ENCODE measurements around the gene CCL17.

Gene CCL17

DNA sequence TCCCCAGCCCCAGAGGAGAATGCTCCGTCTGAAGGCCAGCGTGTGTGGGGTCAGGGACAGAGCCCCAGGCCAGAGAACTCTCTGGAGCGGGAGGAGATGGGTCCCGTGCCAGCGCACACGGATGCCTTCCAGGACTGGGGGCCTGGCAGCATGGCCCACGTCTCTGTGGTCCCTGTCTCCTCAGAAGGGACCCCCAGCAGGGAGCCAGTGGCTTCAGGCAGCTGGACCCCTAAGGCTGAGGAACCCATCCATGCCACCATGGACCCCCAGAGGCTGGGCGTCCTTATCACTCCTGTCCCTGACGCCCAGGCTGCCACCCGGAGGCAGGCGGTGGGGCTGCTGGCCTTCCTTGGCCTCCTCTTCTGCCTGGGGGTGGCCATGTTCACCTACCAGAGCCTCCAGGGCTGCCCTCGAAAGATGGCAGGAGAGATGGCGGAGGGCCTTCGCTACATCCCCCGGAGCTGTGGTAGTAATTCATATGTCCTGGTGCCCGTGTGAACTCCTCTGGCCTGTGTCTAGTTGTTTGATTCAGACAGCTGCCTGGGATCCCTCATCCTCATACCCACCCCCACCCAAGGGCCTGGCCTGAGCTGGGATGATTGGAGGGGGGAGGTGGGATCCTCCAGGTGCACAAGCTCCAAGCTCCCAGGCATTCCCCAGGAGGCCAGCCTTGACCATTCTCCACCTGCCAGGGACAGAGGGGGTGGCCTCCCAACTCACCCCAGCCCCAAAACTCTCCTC is 21.9 kb upstream of the CCL17 start:
- TF ChIP-seq, protein P1, sequence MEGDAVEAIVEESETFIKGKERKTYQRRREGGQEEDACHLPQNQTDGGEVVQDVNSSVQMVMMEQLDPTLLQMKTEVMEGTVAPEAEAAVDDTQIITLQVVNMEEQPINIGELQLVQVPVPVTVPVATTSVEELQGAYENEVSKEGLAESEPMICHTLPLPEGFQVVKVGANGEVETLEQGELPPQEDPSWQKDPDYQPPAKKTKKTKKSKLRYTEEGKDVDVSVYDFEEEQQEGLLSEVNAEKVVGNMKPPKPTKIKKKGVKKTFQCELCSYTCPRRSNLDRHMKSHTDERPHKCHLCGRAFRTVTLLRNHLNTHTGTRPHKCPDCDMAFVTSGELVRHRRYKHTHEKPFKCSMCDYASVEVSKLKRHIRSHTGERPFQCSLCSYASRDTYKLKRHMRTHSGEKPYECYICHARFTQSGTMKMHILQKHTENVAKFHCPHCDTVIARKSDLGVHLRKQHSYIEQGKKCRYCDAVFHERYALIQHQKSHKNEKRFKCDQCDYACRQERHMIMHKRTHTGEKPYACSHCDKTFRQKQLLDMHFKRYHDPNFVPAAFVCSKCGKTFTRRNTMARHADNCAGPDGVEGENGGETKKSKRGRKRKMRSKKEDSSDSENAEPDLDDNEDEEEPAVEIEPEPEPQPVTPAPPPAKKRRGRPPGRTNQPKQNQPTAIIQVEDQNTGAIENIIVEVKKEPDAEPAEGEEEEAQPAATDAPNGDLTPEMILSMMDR (IDR thresholded peaks at IDR 0.05; ENCODE audit: low read depth, low read length): no peak
- Histone ChIP-seq H3K4me3 (ENCODE audit: low read depth, low read length) (no peak overlapping the region), H3K27me3 (ENCODE audit: insufficient read depth, low read depth, severe bottlenecking) (no peaks in the 10 kb centered on the region), H3K27ac (no peak overlapping the region), H3K9me3 (ENCODE audit: severe bottlenecking) (no peaks in the 10 kb centered on the region), H3K36me3 (no peaks in the 10 kb centered on the region)
- no peak for DNase-seq

DNA sequence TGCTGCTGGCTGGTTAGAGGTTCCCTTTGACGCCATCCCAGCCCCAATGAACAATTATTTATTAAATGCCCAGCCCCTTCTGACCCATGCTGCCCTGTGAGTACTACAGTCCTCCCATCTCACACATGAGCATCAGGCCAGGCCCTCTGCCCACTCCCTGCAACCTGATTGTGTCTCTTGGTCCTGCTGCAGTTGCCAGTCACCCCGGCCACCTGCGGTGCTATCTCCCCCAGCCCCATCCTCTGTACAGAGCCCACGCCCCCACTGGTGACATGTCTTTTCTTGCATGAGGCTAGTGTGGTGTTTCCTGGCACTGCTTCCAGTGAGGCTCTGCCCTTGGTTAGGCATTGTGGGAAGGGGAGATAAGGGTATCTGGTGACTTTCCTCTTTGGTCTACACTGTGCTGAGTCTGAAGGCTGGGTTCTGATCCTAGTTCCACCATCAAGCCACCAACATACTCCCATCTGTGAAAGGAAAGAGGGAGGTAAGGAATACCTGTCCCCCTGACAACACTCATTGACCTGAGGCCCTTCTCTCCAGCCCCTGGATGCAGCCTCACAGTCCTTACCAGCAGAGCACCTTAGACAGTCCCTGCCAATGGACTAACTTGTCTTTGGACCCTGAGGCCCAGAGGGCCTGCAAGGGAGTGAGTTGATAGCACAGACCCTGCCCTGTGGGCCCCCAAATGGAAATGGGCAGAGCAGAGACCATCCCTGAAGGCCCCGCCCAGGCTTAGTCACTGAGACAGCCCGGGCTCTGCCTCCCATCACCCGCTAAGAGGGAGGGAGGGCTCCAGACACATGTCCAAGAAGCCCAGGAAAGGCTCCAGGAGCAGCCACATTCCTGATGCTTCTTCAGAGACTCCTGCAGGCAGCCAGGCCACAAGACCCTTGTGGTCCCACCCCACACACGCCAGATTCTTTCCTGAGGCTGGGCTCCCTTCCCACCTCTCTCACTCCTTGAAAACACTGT is 21.0 kb upstream of the CCL17 start:
- no peak overlapping the region for H3K27ac ChIP-seq
- TF ChIP-seq, protein P1 (IDR thresholded peaks at IDR 0.05; ENCODE audit: low read depth, low read length): no peak

GRCh38 chr16:57384248-57385070 is 20.1 kb upstream of the CCL17 start:
- no peak overlapping the region for H3K4me3 ChIP-seq (ENCODE audit: low read depth, low read length)
- no peaks in the 10 kb centered on the region for H3K27me3 ChIP-seq (ENCODE audit: insufficient read depth, low read depth, severe bottlenecking)
- no peak overlapping the region for H3K27ac ChIP-seq
- DNase-seq: no peak
- TF ChIP-seq, protein P1 (IDR thresholded peaks at IDR 0.05; ENCODE audit: low read depth, low read length): no peak
- no peaks in the 10 kb centered on the region for H3K36me3 ChIP-seq
- no peaks in the 10 kb centered on the region for H3K9me3 ChIP-seq (ENCODE audit: severe bottlenecking)

More for the DNA sequence above, 21.0 kb upstream of the CCL17 start:
- Histone ChIP-seq H3K36me3 (no peaks in the 10 kb centered on the region), H3K4me3 (ENCODE audit: low read depth, low read length) (no peak overlapping the region), H3K9me3 (ENCODE audit: severe bottlenecking) (no peaks in the 10 kb centered on the region), H3K27me3 (ENCODE audit: insufficient read depth, low read depth, severe bottlenecking) (no peaks in the 10 kb centered on the region)
- no peak for DNase-seq

DNA sequence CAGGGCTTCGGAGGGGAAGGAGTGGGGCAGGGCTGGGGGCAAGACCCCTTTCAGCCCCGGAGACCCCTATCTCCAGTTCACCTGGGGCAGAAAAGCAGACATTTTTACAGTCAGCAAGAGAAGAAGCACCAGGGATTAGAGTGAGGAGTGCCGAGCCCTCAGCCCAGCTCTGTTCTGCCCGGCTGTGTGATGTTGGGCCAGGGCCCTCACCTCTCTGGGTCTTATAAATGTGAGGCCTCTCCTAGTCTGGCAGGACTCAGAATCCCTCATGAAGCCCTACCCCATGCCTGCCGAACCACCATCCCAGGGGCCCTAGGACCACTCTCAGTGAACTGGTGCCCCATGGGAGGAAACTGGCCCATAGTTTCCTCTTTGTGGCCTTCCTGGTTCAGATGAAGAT is 19.5 kb upstream of the CCL17 start:
- TF ChIP-seq, protein P1 (IDR thresholded peaks at IDR 0.05; ENCODE audit: low read depth, low read length): no peak
- Histone ChIP-seq H3K27me3 (ENCODE audit: insufficient read depth, low read depth, severe bottlenecking) (no peaks in the 10 kb centered on the region), H3K4me3 (ENCODE audit: low read depth, low read length) (no peak overlapping the region), H3K27ac (no peak overlapping the region), H3K9me3 (ENCODE audit: severe bottlenecking) (no peaks in the 10 kb centered on the region), H3K36me3 (no peaks in the 10 kb centered on the region)
- no peak for DNase-seq

DNA sequence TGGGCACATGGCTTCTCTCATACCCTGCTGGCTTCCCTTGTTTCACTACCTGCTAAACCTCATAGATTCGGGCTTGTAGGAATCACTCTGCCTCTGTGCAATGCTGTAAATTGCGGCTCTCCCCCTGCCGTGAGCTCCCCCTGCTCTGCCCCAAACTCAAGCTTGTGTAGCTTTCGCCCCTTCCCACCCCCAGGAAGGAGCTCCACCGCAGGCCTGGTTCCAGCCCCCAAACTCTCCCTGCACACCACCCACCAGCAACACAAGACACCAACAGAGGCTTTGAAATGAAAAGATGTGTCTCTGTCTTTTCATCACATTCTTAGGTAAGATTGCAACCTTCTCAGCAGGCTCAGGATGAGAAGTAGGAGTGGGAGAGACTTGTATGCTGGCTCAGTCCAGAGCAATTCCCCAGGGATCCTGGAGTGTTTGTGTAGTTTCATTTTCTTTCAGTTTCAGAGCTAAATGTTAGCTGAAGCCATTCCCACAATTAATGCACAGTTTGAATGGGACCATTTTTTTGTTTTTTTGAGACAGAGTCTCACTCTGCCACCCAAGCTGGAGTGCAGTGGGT is 18.1 kb upstream of the CCL17 start:
- H3K9me3 ChIP-seq (ENCODE audit: severe bottlenecking): no peaks in the 10 kb centered on the region
- no peaks in the 10 kb centered on the region for H3K27me3 ChIP-seq (ENCODE audit: insufficient read depth, low read depth, severe bottlenecking)
- no peaks in the 10 kb centered on the region for H3K36me3 ChIP-seq
- no peak for DNase-seq
- no peak overlapping the region for H3K4me3 ChIP-seq (ENCODE audit: low read depth, low read length)
- TF ChIP-seq, protein P1 (IDR thresholded peaks at IDR 0.05; ENCODE audit: low read depth, low read length): no peak
- H3K27ac ChIP-seq: no peak overlapping the region
